Left lung (tissue), 10 donors: ENCODE data around the gene SSNA1. TPM values are rescaled to one million over a fixed set of nuclear protein-coding genes. Genes with fewer than 3 reads are reported as not detected.

Source experiments
- ATAC-seq: fragments of 200-7000 bp; cut with Tn5 transposase; one replicate; pipeline ENCODE4 v1.9.1; 2020; ENCODE audit warnings: moderate library complexity
- DNase-seq, 4 donors: peaks; one replicate each; pipeline ENCODE4 v3.0.0-alpha.2; 2013 to 2020
- H3K27ac ChIP-seq, 2 donors: fragments of 200-600 bp; sonication (generic) in 1 of 2; one replicate each; pipeline versions ENCODE4 v1.5.0 to v1.8.0; 2020 to 2021
- H3K27me3 ChIP-seq, 2 donors: fragments of 200-600 bp; sonication (generic) in 1 of 2; one replicate each; pipeline versions ENCODE4 v1.5.0 to v1.8.0; 2020 to 2021
- H3K36me3 ChIP-seq, 2 donors: fragments of 200-600 bp; sonication (generic) in 1 of 2; one replicate each; pipeline versions ENCODE4 v1.5.0 to v1.8.0; 2020 to 2021
- H3K4me1 ChIP-seq, 2 donors: fragments of 200-600 bp; one replicate each; pipeline ENCODE4 v1.8.0; 2021
- H3K4me3 ChIP-seq, 2 donors: fragments of 200-600 bp; sonication (generic) in 1 of 2; one replicate each; pipeline versions ENCODE4 v1.5.0 to v1.8.0; 2020 to 2021; ENCODE audit warnings: mild to moderate bottlenecking in 1 of 2
- H3K9me3 ChIP-seq, 2 donors: fragments of 200-600 bp; sonication (generic) in 1 of 2; one replicate each; pipeline versions ENCODE4 v1.5.0 to v1.8.0; 2020 to 2021
- intact Hi-C, 2 donors: fragments of 100-400 bp; cut with DNase I; formaldehyde crosslinking; loops; one replicate each; pipeline versions ENCODE4 v1.11.2 to v1.14.2; 2022
- polyA plus RNA-seq, 6 donors: library from polyadenylated mRNA; unstranded; fragments of 120-200 nt; gene quantifications; one replicate each; pipeline ENCODE4 v1.2.1, GENCODE V29; 2013; ENCODE audit not compliant: insufficient read length in 6 of 6
- total RNA-seq, 2 donors: library from RNA; stranded (reverse); fragmentation: NEBNext Ultra II Directional; extraction: Animal tissue kit (Norgen Biotek cat#: 25700); gene quantifications; one replicate each; pipeline ENCODE4 v1.2.1, GENCODE V29; 2021
- TF ChIP-seq, protein P1 (sequence below), 2 donors: fragments of 200-600 bp; sonication (generic) in 1 of 2; IDR thresholded peaks; one replicate each; pipeline versions ENCODE4 v1.5.0 to v1.8.0; 2021; ENCODE audit warnings: antibody characterized with exemption in 2 of 2
- donor health status: DM: no; HTN: yes; CAD: no.
- donor health status: DM: no; HTN: no; CAD: no.

SSNA1 gene
- total and polyA plus RNA-seq, 8 donors, result 38.7 to 68.0 (median 53.3) TPM

DNA sequence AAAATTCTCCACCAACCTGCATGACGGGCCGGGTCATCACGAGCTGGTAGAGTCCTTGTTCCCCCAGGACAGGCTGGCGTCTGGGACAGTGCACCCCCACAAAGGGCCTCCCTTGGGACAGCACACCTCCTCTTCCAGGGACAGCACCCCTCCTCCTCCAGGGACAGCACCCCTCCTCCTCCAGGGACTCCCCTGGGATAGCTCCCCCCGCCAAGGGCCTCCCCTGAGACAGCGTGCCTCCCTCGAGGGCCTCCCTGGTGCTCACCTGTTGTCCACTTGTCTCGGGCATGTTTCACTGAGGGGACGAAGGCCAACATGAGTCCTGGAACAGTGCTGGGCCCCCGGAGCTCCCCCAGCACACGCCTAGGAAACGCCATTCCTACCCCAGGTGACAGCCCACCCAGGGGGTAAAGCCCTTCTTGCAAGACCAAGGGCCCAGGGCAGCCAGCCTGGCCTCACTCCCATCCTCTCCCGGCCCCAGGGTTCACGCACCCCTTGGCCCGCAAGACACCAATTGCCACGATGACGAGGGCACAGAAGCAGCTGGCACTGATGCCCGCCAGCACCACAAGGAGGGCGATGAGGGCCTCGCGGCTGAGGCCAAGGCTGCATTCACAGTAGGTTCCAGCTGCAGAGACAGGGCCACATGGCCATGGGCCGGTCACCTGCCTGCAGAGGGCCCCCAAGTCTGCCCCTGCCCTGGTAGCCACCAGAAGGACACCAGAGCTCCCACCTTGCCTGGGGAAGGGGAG lies 17.2 kb upstream of the SSNA1 start:
- Histone ChIP-seq H3K4me3 (no peak overlapping the region), H3K4me1 (peaks cover 8 to 22% of the 10 kb centered on the region in 2 donors), H3K9me3 (no peaks in the 10 kb centered on the region), H3K27me3 (peaks cover 46 to 97% of the 10 kb centered on the region in 2 donors), H3K27ac (no peak overlapping the region), H3K36me3 (no peaks in the 10 kb centered on the region)
- intact Hi-C loops, result no loop called here
- DNase-seq (no peak), ATAC-seq (no peak)
- TF ChIP-seq, protein P1, sequence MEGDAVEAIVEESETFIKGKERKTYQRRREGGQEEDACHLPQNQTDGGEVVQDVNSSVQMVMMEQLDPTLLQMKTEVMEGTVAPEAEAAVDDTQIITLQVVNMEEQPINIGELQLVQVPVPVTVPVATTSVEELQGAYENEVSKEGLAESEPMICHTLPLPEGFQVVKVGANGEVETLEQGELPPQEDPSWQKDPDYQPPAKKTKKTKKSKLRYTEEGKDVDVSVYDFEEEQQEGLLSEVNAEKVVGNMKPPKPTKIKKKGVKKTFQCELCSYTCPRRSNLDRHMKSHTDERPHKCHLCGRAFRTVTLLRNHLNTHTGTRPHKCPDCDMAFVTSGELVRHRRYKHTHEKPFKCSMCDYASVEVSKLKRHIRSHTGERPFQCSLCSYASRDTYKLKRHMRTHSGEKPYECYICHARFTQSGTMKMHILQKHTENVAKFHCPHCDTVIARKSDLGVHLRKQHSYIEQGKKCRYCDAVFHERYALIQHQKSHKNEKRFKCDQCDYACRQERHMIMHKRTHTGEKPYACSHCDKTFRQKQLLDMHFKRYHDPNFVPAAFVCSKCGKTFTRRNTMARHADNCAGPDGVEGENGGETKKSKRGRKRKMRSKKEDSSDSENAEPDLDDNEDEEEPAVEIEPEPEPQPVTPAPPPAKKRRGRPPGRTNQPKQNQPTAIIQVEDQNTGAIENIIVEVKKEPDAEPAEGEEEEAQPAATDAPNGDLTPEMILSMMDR (IDR thresholded peaks at IDR 0.05), result no peak

DNA sequence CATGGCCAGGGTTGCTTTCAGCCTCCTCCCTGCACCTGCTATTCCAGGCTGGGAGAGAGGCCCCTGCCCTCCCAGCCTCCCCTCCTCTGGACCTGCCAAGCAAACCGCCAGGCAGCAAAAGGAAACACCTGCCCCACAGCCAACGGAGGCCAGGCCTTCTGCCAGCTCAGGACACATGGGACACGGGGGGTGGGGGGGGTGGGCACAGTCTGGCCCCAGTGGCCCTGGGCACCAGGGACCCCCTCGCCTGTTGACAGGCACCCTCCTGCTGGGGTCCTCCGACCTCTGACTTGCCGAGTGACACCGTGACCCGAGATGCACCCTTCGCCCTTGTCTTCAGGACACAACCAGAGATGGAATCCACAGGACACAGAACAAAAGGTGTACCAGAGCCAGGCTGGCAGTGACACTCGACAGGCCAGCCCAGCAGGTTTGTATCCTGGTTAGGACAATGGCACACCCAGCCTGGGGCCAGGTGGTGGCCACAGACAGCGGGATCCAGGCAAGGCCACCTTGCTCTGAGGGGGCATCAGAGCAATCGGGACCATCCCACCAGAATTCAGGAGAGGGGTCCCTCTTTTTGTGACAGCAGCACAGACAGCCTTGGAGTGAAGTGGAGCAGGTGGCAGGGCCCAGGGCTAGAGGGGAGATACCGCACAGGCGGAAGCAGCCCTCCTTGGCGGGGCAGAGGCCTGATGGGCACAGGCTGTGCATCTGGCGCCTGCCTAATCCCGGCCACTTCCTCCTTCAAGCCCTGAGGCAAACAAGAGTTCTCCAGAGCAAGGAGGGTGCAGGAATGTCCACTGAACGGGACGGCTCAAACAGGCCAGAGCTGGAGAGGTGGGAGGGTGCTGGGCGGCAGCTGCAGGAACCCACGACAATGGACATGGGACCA lies 15.3 kb upstream of the SSNA1 start:
- Histone ChIP-seq H3K27ac (no peak overlapping the region), H3K36me3 (peaks cover 0 to 15% of the 10 kb centered on the region in 2 donors), H3K4me1 (peaks cover 5 to 21% of the 10 kb centered on the region in 2 donors), H3K4me3 (no peak overlapping the region), H3K27me3 (peaks cover 28 to 79% of the 10 kb centered on the region in 2 donors), H3K9me3 (no peaks in the 10 kb centered on the region)
- DNase-seq (no peak), ATAC-seq (no peak)
- intact Hi-C loops, result no loop called here
- TF ChIP-seq, protein P1 (IDR thresholded peaks at IDR 0.05), result no peak

DNA sequence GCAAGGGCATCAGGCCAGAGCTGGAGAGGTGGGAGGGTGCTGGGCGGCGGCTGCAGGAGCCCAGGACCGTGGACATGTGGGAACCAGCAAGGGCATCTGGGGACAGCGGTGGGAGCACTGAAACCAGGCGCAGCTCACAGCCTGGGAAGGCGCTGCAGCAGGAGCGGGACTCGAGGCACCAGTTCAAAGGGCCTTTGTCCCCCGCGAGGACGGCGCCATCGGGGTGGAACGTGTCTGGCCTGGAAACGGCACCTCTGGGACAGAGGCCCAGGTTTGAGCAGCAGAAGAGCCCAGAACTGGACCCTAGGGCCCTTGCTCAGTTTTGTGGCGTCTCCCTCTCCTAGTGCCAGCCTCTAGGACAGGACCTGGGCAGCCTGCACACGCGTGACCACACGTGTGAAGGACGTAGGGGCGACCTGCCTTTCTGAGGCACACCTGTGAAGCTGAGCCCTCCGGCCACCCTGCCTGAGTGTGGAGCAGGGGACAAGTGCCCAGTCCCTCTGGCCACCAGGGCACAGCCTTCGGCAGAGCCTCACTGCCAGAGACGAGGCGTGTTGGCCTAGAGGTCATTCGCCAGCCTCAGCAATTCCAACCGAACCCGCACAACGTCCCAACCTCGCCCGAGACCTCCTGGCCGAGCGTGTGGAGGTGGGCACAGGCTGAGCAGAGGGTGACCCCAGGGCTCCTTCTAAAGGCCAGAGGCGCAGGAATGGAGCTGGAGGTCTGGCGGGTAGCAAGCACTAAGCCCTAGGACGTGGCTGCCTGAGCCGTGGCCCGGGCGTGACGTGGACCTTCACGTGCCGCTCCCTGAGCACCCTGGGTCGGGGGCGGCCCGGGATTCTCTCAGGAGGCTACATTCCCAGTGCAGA lies 14.4 kb upstream of the SSNA1 start:
- ATAC-seq, result no peak
- intact Hi-C loops, result no loop called here
- no peak for DNase-seq
- peaks cover 19 to 70% of the 10 kb centered on the region in 2 donors for H3K27me3 ChIP-seq
- peaks cover 0 to 15% of the 10 kb centered on the region in 2 donors for H3K4me1 ChIP-seq
- H3K36me3 ChIP-seq, result peaks cover 0 to 24% of the 10 kb centered on the region in 2 donors
- no peak overlapping the region for H3K27ac ChIP-seq
- TF ChIP-seq, protein P1 (IDR thresholded peaks at IDR 0.05), result no peak
- no peaks in the 10 kb centered on the region for H3K9me3 ChIP-seq
- H3K4me3 ChIP-seq, result no peak overlapping the region

GRCh38 chr9:137174722-137175293 lies 13.7 kb upstream of the SSNA1 start:
- Histone ChIP-seq H3K36me3 (peaks cover 0 to 32% of the 10 kb centered on the region in 2 donors), H3K27ac (no peak overlapping the region), H3K27me3 (peaks cover 11 to 63% of the 10 kb centered on the region in 2 donors), H3K4me3 (no peak overlapping the region), H3K9me3 (no peaks in the 10 kb centered on the region), H3K4me1 (peaks cover 0 to 8% of the 10 kb centered on the region in 2 donors)
- DNase-seq, result no peak
- intact Hi-C loops, result no loop called here
- peak; percentile 9 for ATAC-seq
- TF ChIP-seq, protein P1 (IDR thresholded peaks at IDR 0.05), result no peak
